HCT116 (cell line): ENCODE results near the gene COBLL1. TPM values are rescaled to one million over a fixed set of nuclear protein-coding genes. Genes with fewer than 3 reads are reported as not detected.

Source experiments
- ATAC-seq: fragments of 200-7000 bp; cut with Tn5 transposase; 2 replicates; pipeline ENCODE4 v1.9.1; 2020; ENCODE audit warnings: mild to moderate bottlenecking, moderate library complexity
- BruUV-seq: library from RNA; stranded (reverse); fragments of 400-500 nt; replicated peaks from 2 replicates; lab custom pipeline; 2021; lab: Mats Ljungman, UMichigan
- CTCF ChIA-PET: fragments of 300-600 bp; sonication (Branson Sonifier 250); formaldehyde crosslinking; loops from one replicate; lab custom pipeline; 2021; ENCODE audit warnings: antibody characterized with exemption; lab: Charles Lee
- POLR2A ChIA-PET: fragments of 300-600, 350-600 bp; sonication (Branson Sonifier 250); formaldehyde crosslinking; loops from one replicate; lab custom pipeline; 2021; ENCODE audit warnings: antibody characterized with exemption; lab: Charles Lee
- RAD21 ChIA-PET, 2 experiments: fragments of 300-600 bp; sonication (Branson Sonifier 250); formaldehyde crosslinking; loops; one replicate each; lab custom pipeline; 2023; ENCODE audit warnings: low total read pairs in 2 of 2; ENCODE audit not compliant: uncharacterized antibody in 2 of 2, unreplicated experiment in 2 of 2, low non-redundant PET in 1 of 2; lab: Charles Lee
- DNase-seq: peaks from one replicate; pipeline ENCODE4 v3.0.0-alpha.2; 2010; ENCODE audit warnings: low read depth, low spot score
- H2AFZ ChIP-seq: fragments of 200-600 bp; shearing (Covaris generic), sonication (generic); 2 replicates; pipeline ENCODE4 v1.6.1; 2017; ENCODE audit warnings: low read depth, mixed run types, mixed read lengths, antibody characterized with exemption, low read length; ENCODE audit not compliant: poor library complexity, severe bottlenecking
- H3K27ac ChIP-seq: 2 replicates; pipeline ENCODE4 v1.5.1; 2012; ENCODE audit warnings: low read depth, low read length
- H3K27me3 ChIP-seq: fragments of 200-600 bp; sonication (generic); 2 replicates; pipeline ENCODE4 v1.6.1; 2016; ENCODE audit warnings: mixed run types, low read length, mixed read lengths; ENCODE audit not compliant: insufficient read depth
- H3K36me3 ChIP-seq, 2 experiments: fragments of 200-500 bp in 1 of 2; fragments of 200-600 bp in 1 of 2; sonication (Bioruptor generic) in 1 of 2; sonication (generic) in 1 of 2; 2 replicates each; pipeline versions ENCODE4 v1.5.1 to v1.6.1; 2014 to 2016; ENCODE audit warnings: low read length in 2 of 2, inconsistent platforms in 1 of 2, mixed read lengths in 1 of 2, mixed run types in 1 of 2; ENCODE audit not compliant: insufficient read depth in 2 of 2, control insufficient read depth in 1 of 2
- H3K4me1 ChIP-seq, 2 experiments: fragments of 200-600 bp in 1 of 2; sonication (generic) in 1 of 2; 2 replicates each; pipeline versions ENCODE4 v1.5.1 to v1.6.1; 2012 to 2017; ENCODE audit warnings: low read length in 2 of 2, inconsistent platforms in 1 of 2, mild to moderate bottlenecking in 1 of 2, mixed read lengths in 1 of 2, mixed run types in 1 of 2, moderate library complexity in 1 of 2; ENCODE audit not compliant: insufficient read depth in 2 of 2, control insufficient read depth in 1 of 2
- H3K4me2 ChIP-seq: fragments of 200-600 bp; sonication (generic); 2 replicates; pipeline ENCODE4 v1.6.1; 2017; ENCODE audit warnings: mixed run types, low read length, mixed read lengths
- H3K4me3 ChIP-seq, 2 experiments: fragments of 200-600 bp in 1 of 2; sonication (generic) in 1 of 2; replicated peaks in 1 of 2; 2 replicates each; pipeline ENCODE4 v1.5.1; 2011 to 2016; ENCODE audit warnings: low read length in 2 of 2, control low read depth in 1 of 2, low read depth in 1 of 2, mild to moderate bottlenecking in 1 of 2, mixed read lengths in 1 of 2, mixed run types in 1 of 2
- H3K79me2 ChIP-seq: fragments of 200-600 bp; sonication (generic); 2 replicates; pipeline ENCODE4 v1.6.1; 2017; ENCODE audit warnings: mild to moderate bottlenecking, mixed run types, low read length, moderate library complexity, mixed read lengths; ENCODE audit not compliant: insufficient read depth
- H3K9ac ChIP-seq: fragments of 200-600 bp; sonication (generic); 2 replicates; pipeline ENCODE4 v1.6.1; 2016; ENCODE audit warnings: low read length, mixed read lengths
- H3K9me2 ChIP-seq: fragments of 200-600 bp; sonication (generic), shearing (Covaris generic); 2 replicates; pipeline ENCODE4 v1.6.1; 2017; ENCODE audit warnings: mixed run types, mild to moderate bottlenecking, moderate library complexity; ENCODE audit not compliant: insufficient read depth
- H3K9me3 ChIP-seq, 2 experiments: fragments of 200-500 bp in 1 of 2; fragments of 200-600 bp in 1 of 2; sonication (Bioruptor generic) in 1 of 2; sonication (generic) in 1 of 2; 2 replicates each; pipeline ENCODE4 v1.6.1; 2014 to 2017; ENCODE audit warnings: low read length in 2 of 2, mixed read lengths in 2 of 2, inconsistent platforms in 1 of 2, low read depth in 1 of 2, mild to moderate bottlenecking in 1 of 2, mixed run types in 1 of 2, moderate library complexity in 1 of 2; ENCODE audit not compliant: control insufficient read depth in 1 of 2, insufficient read depth in 1 of 2
- H4K20me1 ChIP-seq: fragments of 200-600 bp; sonication (generic), shearing (Covaris generic); 2 replicates; pipeline ENCODE4 v1.6.1; 2017; ENCODE audit warnings: mixed run types, mild to moderate bottlenecking, moderate library complexity; ENCODE audit not compliant: insufficient read depth
- POLR2A ChIP-seq: IDR thresholded peaks from 2 replicates; pipeline ENCODE4 v1.7.0; 2011; ENCODE audit warnings: borderline replicate concordance; ENCODE audit not compliant: insufficient read depth, insufficient read length; ENCODE audit errors: extremely low read depth
- RAD21 ChIP-seq: IDR thresholded peaks from 2 replicates; pipeline ENCODE4 v1.6.1; 2012; ENCODE audit warnings: low read depth, mild to moderate bottlenecking
- SP1 ChIP-seq: IDR thresholded peaks from 2 replicates; pipeline ENCODE4 v1.6.1; 2012; ENCODE audit warnings: low read depth
- YY1 ChIP-seq: IDR thresholded peaks from 2 replicates; pipeline ENCODE4 v1.6.1; 2011; ENCODE audit warnings: low read length, low read depth, moderate library complexity, mild to moderate bottlenecking; ENCODE audit not compliant: insufficient replicate concordance; ENCODE audit errors: extremely low read depth
- ZBTB33 ChIP-seq: IDR thresholded peaks from 2 replicates; pipeline ENCODE4 v1.6.1; 2011; ENCODE audit warnings: mild to moderate bottlenecking, low read length, moderate library complexity; ENCODE audit not compliant: insufficient replicate concordance; ENCODE audit errors: extremely low read depth
- intact Hi-C: fragments of 100-400 bp; cut with micrococcal nuclease; formaldehyde crosslinking; loops from 2 replicates; pipeline ENCODE4 v1.10.0; 2022
- total RNA-seq: library from RNA; stranded (reverse); gene quantifications from one replicate; pipeline ENCODE4 v1.2.1, GENCODE V29; 2021; ENCODE audit not compliant: unreplicated experiment
- TF ChIP-seq, protein P1 (sequence below): IDR thresholded peaks from 2 replicates; pipeline ENCODE4 v1.6.1; 2012; ENCODE audit warnings: low read depth

COBLL1 gene
- total RNA-seq, 1 experiment from 2014 or later, result 3.6 TPM

GRCh38 chr2:164692958-164693357 lies 148.7 kb downstream of the COBLL1 start:
- no peaks in the 10 kb centered on the region for H3K36me3 ChIP-seq
- intact Hi-C loops, result no loop called here
- no peak for TF ChIP-seq SP1
- TF ChIP-seq RAD21, result no peak
- TF ChIP-seq, protein P1, sequence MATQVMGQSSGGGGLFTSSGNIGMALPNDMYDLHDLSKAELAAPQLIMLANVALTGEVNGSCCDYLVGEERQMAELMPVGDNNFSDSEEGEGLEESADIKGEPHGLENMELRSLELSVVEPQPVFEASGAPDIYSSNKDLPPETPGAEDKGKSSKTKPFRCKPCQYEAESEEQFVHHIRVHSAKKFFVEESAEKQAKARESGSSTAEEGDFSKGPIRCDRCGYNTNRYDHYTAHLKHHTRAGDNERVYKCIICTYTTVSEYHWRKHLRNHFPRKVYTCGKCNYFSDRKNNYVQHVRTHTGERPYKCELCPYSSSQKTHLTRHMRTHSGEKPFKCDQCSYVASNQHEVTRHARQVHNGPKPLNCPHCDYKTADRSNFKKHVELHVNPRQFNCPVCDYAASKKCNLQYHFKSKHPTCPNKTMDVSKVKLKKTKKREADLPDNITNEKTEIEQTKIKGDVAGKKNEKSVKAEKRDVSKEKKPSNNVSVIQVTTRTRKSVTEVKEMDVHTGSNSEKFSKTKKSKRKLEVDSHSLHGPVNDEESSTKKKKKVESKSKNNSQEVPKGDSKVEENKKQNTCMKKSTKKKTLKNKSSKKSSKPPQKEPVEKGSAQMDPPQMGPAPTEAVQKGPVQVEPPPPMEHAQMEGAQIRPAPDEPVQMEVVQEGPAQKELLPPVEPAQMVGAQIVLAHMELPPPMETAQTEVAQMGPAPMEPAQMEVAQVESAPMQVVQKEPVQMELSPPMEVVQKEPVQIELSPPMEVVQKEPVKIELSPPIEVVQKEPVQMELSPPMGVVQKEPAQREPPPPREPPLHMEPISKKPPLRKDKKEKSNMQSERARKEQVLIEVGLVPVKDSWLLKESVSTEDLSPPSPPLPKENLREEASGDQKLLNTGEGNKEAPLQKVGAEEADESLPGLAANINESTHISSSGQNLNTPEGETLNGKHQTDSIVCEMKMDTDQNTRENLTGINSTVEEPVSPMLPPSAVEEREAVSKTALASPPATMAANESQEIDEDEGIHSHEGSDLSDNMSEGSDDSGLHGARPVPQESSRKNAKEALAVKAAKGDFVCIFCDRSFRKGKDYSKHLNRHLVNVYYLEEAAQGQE, result no peak
- no peak for TF ChIP-seq ZBTB33
- TF ChIP-seq YY1, result no peak
- no peak for TF ChIP-seq POLR2A
- BruUV-seq, result no TSS peak
- ATAC-seq (no peak), DNase-seq (no peak)
- no peak overlapping the region for H3K4me3 ChIP-seq
- ChIA-PET CTCF (no interaction called here), RAD21 (no interaction called here), POLR2A (no interaction called here)
- H3K9ac ChIP-seq, result no peak overlapping the region
- no peaks in the 10 kb centered on the region for H4K20me1 ChIP-seq
- no peak overlapping the region for H3K4me2 ChIP-seq
- no peaks in the 10 kb centered on the region for H3K27me3 ChIP-seq
- H3K9me3 ChIP-seq, result no peaks in the 10 kb centered on the region
- H3K4me1 ChIP-seq, result no peaks in the 10 kb centered on the region
- H3K27ac ChIP-seq, result no peak overlapping the region
- no peak overlapping the region for H2AFZ ChIP-seq
- no peaks in the 10 kb centered on the region for H3K9me2 ChIP-seq
- H3K79me2 ChIP-seq, result no peaks in the 10 kb centered on the region
